HG03066 (cell line): ENCODE results near the gene TLL1.

Source experiments
- ATAC-seq: cut with Tn5 transposase; IDR thresholded peaks from one replicate; pipeline ENCODE4 v1.9.1; 2021; ENCODE audit warnings: low read depth; ENCODE audit not compliant: unreplicated experiment

Gene TLL1

DNA sequence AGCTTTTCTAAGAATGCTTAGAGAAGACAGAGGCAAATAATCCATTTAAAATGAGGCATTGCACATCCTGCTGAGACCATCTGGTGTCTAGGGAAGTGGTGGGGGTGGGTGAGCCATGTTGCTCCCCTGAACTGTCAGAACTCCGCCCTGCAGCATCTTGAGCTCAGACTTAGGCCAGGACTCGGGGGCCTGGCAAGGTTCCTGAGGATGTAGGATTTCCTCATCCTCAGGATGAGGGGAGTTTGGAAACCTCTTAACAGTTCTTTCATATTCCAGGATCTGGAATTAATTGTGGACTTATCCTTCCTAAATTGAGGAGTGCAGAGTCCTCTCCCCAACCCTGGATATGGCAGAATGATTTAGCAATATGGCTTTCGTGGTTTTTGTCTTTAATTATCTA lies 6.6 kb downstream of the TLL1 start:
- no peak for ATAC-seq

DNA sequence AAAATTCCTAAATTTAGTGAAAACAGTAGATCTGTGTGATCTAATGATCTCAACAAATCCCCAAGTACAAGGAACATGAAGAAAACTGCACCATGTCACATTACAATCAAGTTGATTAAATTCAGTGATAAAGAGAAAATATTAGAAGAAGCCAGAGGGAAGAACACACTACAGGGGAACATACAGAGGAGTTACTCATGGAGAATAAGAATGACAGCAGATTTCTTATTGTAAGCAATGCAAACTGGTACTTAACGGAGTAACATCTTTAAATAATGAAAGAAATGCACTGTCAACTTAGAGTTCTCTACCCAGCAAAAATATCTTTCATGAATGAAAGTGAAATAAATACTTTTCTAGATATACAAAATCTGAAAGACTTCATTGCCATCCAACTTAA lies 21.1 kb downstream of the TLL1 start:
- no peak for ATAC-seq

DNA sequence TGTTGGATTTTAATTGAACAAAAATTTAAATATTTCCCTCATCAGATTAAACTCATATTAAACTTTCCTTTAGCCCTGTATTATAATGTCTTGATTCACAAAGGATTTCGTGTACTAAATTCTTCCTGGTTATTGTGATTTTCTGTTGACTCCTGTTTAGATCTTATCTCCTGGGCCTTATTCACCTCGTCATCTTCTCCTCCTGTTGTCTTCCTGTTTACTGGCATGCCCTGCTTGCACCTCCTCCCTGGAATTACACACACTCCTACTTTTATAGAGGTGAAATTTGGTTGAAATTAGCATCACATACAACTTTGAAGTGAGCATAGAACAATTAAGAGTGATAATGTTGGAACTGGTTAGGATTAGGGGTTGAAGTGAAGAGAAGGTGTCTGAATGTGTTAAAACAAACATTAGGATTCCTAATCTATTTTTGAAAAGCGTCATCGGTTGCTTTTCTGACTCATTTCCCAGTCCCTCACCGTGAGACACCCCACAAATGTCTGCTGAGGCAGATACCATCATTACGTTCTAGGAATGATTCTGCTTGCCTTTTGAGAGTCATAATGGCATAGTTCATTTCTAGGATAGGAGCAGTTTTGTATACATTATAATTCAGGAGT lies 32.5 kb downstream of the TLL1 start:
- no peak for ATAC-seq

DNA sequence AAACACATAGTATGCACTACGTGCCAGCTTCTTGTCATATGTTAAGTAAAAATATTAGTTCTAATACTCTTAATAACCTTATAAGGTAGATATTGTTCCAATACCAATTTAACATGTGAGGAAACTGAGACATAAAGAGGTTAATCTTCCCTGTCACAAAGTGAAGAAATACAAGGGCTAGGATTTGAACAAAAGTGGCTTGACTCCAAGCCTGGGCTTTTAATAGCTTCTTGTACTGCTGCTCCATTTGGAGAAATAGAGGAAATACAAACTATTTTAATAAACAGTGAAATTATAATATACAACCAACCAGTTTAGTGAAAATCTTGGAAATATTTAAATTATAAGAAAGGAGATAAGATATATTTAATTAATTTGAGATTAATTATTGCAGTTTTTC lies 33.2 kb downstream of the TLL1 start:
- ATAC-seq, result no peak

DNA sequence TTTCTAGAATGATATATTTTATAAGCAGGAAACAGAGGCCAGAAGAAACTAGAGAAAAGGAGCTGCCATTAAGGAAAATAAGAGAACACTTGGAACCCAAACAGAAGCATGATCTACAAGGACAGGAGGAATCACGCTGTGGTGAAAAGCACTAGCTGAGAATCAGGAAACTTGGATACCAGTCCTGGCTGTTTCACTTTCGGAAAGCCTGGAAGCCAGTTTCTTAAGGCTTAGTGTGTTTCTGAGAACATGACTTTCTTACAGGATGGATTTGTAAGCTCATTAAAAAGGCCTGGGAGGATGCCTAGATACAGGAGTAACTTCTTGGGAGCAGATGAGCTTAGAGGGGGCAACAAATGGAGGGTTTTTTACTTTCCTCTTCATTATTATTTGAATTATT lies 36.9 kb downstream of the TLL1 start:
- ATAC-seq, result no peak

DNA sequence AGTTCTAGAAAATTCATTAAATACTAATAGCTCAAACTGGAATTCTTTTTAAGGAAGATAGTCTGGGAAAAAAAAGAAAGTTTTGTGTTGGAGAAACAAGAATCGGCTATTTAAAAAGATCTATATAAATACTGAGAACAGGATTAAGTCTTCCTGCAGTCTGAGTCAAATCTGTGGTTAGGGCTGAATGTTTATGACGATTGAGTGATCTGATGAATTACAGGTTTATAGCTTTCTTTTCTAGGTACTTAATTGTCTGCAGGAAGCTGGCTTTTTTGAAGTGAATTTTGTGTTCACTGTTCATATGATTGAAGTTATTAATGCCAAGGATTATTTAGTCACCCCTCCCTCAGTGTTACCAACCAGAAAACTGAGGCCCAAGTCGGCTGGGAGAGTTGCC lies 42.2 kb downstream of the TLL1 start:
- no peak for ATAC-seq

DNA sequence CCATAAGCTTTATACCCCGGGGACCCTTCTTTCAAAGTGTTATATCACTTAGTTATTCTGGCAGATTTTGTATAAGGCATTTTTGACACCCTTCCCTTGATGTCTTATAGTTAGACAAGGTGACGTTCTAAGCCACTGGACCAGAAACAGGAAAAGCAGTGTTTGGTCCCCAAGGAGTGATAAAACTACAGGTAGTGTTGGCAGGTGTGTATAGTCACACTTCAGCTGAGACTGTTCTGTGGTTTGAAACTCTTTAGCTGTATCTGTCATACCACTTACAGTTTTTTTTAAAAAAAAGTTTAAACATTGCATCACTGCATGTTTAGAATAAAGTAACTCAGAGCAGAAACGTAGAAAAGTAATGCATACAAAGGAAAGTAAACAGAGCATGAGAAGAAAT lies 48.5 kb downstream of the TLL1 start:
- ATAC-seq, result no peak

DNA sequence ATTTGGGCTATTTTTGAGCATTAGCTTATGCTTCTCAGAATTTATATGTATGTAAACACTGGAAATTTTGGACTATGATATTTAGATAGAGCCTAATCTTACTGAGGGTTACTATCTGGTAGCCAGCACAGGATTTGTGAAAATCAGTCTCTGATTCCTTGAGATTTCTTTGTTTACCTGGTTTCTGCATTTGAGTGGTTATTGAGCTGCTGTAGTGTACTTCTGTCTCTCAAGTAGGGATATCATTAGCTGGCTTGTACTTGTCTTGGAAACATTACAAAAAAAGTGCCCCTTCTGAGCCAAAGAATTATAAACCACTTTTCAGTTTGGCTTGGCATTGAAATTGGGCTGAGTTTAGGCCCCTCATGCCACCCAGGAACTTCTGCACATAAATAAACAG lies 49.7 kb downstream of the TLL1 start:
- ATAC-seq, result no peak

DNA sequence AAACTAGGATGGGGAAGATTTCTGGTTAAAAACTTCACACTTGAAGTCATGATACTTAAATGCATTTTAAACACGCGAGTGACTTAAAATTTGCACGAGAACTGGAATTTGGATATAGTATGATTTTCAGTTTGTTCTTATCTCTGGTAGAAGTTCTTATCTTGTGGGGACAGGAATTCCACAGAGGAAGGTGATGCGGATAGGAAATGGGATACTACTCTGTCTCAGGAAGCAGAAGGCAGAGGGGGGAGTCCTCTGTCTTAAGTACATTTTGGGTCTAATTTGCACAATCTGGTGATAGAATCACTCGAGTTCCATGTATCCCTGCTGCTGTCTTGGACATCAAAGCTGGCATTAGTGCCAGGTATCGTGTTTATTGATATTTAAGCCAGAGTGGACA lies 53.3 kb downstream of the TLL1 start:
- no peak for ATAC-seq

DNA sequence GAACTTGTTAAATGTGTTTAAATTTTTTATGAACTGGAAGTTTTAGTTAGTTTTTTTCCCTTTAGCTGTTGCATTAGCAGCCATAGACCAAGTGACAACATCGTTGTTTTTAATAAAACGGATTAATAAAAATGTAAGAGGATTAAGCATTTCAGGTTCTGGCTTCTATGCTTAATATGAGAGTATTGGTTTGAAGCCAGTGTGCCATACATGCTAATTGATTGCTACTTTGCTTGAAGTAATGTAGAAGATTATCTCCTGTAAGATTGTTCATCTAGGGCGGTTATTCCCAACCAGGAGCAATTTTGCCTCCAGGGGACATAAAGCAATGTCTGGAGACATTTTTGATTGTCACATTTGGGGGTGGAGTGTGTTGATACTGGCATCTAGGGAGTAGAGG lies 54.3 kb downstream of the TLL1 start:
- ATAC-seq, result no peak

DNA sequence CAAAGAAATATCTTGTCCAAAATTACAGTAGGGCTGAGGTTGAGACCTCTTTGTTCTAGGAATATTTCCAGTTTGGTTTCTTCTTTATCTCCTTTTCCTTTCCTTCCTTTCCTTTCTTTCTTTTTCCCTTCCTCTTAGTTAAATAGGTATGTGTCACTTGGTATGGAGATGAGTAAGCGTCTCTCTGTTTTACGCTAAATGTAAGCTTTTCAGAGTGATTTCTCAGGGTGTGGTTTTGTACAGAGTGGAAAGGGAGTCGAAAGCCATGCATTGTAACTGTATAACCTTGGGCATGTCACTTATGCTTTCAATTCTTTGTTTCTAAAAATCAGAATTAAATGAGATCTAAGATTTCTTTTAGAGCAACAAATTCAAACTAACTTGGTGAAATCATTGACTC lies 54.8 kb downstream of the TLL1 start:
- no peak for ATAC-seq

DNA sequence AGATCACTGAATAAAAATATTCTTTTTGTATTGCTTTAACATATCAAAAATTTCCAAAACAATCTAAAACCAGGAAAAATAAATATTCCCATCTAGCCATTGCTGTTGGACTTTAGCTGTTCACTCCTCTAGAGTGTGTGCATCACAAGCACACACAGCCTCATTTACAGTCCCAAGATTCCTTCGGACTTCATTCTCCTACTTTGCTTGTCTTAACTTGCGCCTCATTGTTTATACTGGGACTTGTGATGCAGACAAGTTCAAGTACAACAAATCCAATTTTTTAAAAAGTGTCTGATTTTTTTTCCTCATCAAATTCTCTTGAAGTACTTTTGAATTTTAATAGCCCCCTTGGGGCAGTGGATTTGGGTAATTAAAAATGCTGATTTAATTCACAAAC lies 55.6 kb downstream of the TLL1 start:
- no peak for ATAC-seq

DNA sequence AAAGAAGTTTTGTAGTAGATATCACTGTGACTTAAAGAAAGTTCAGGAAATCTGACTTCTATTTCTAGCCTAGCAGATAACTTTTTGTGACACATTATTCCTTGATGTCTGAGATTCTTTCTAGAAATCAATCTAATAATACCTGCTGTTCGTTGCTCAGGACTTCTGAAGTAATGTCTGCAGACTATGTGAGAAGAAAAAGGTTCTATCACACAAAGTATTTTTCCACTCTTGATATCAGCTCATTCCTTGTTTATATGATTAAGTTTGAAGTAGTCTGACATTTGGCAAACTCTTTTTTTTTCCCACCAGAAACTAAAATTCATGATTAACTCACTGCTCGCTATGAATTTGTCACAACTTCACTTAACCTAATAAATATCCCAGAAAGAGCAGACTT lies 56.6 kb downstream of the TLL1 start:
- ATAC-seq, result no peak

DNA sequence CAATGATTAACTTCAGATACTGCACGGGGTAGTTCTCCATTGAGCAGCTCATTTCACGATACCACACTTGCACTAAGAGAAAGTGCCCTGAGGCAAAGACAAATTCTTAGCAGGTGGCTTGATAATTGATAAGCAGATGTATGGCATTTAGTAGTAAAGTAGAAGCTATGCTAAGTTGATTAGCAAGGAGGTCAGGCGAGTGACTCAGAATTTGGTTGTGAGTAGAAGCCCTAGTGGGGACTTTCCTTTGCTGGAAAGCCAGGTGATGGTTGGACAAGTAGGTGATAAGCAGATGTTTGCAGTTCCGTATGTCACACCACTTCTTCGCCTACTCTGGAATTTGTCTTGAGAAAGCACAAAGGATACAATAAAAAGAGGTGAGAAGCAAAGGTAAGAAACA lies 58.7 kb downstream of the TLL1 start:
- ATAC-seq, result no peak

DNA sequence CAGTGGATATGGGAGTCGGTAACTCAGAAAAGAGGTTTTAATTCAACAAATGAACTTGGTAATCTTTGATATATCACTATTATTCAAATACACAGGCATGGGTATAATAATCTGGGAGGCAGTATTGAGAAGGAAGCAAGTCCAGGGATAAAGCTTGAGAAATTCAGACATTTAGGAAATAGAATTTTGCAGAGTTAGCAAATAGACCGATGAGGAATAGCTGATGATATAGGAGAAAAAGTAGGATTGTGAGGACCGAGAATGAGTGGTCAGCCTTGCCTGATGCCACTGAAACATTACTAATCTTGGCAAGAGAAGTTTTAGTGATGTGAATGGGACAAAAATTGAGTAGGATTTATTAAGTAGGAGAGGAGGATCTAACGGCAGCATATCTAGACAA lies 71.9 kb downstream of the TLL1 start:
- no peak for ATAC-seq

DNA sequence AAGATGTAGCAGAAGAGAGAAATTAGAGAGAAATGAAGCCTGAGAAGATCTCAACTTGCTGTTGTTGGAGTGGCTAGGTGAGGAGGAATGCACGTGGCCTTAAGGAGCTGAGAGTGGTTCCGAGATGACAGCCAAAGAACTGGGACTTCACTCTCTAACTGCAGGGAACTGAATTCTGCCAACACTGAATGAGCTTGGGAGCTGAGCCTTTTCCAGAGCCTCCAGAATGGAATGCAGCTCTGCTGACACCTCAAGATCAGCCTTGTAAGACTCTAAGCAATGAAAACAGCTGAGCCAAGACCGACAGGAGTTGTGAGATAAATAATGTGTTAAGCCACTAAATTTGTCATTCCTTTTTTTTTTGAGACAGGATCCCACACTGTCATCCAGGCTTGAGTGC lies 73.0 kb downstream of the TLL1 start:
- ATAC-seq, result no peak

DNA sequence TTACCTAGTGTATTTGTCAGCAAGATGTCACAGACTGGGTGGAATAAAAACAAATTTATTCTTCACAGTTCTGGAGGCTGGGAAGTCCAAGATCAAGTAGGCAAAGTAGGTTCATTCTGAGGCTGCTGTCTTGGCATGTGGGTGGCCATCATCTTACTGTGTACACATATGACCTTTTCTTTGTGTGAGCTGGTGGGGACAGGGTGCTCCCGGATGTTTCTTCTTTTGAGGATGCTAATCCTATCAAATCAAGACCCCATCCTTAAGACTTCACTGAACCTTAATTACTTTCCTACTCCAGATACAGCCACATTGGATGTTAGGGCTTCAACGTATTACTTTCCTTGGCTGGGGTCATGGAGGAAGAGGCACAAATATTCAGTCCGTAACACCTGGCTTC lies 74.0 kb downstream of the TLL1 start:
- no peak for ATAC-seq

DNA sequence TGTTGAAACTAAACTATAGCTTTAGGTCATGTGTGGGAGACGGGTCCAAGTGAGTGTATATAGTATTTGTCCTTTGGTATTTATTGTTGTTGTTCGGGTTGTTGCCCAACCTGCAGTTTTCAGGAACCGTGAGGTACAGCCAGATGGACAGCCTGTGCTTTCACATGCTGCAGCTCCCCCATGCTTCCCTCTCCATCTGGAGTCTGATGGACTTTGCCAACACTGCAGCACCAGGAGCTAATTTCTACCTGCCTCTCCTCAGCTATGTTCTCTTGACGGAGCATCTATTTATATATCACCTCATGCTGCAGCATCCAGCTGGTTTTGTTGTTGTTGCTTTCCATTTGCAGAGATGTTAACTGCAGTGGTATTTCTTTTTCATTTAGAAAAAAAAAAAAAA lies 80.1 kb downstream of the TLL1 start:
- ATAC-seq, result no peak

DNA sequence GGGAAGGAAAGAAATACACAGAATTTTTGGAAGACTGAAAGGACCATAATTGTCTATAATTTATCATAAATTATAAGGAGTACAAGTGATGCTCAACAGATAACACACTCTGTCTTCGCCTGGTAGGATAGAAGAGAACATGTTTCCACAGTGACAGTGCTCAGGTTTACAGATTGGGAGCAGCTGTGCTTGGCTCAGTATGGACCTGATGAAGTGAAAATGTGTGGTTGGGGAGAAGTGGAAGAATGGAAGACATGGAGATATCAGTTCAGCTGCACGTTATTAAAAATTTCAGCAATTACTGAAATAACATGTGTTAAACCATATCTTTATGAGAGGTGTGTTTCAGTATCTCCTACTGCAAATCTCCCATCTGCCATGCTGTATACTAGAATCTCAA lies 90.6 kb downstream of the TLL1 start:
- ATAC-seq, result no peak

DNA sequence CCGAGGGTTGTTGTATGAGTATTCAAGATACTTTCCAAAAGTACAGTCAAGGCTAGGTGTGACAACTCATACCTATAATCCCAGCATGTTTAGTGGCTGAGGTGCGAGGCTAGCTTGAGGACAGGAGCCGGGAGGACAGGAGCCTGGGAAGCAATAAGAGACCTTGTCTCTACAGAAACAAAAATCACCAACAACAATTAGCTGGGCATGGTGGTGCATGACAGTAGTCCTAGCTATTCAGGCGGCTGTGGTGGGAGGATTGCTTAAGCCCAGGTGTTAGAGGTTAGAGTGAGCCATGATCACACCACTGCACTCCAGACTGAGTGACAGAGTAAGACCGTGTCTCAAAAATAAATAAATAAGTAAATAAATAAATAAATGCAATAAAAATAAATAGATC lies 91.6 kb downstream of the TLL1 start:
- no peak for ATAC-seq

DNA sequence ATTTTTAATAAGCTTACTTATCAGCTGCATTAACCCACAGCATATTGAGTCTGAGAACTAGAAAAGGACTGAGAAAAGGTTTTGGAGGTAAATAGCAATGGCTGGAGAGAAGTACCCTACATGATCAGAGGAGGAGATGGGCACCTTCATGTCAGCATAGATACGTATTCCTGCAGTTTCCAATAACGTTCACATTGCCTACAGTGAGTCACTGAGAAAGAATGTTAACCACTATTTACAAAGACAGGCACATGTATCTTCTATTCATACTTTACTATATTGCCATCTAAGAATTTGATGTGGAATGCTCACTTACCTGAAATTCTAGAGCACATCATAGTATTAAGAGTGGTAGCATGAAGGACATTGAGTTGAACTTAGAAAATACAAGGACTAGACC lies 92.5 kb downstream of the TLL1 start:
- no peak for ATAC-seq

DNA sequence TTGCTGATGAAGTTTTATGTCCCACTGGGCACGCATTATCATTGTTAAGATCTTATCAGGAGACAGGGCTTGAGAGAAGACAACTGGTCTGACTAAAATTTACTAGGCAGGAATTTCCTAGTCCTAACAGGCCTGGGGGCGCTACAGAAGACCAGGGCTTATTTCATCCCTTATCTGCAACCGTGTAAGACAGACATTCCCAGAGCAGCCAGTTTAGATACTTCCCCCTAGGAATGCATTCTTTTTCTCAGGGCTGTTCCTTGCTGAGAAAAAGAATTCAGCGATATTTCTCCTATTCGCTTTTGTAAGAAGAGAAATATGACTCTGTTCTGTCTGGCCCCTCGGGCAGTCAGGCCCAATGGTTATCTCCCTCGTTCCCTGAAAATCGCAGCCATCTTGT lies 93.8 kb downstream of the TLL1 start:
- no peak for ATAC-seq

DNA sequence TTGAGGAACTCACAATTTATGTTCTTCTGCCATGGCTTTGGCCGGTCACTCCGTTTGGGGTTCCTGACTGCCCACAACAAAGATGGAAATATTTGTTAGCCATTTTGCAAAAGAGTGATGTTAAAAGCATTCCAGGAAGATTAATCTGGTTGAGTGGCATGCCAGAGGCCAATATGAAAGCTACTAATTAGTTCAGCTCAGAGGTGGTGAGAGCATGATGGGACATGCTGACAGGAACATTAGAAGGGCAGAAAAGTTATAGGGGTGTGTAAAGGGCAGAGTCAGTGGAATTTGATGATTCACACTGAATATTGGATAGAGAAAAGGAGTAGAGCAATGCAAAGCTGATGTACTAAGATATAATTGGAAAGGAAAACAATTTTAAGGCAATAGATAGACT lies 94.4 kb downstream of the TLL1 start:
- ATAC-seq, result no peak
